Activated naive CD4-positive, alpha-beta T cell (primary cell): Measurements from ENCODE around the gene GNG14.
"Not testable (repeated sequence)": the region's sequence is repeated elsewhere in the genome, so short reads cannot be mapped to it uniquely, and the experiment has no call there.

Experiments
- DNase-seq, 4 experiments: peaks; one replicate each; lab custom pipeline; 2025; lab: John Stamatoyannopoulos, UW

Gene GNG14

DNA sequence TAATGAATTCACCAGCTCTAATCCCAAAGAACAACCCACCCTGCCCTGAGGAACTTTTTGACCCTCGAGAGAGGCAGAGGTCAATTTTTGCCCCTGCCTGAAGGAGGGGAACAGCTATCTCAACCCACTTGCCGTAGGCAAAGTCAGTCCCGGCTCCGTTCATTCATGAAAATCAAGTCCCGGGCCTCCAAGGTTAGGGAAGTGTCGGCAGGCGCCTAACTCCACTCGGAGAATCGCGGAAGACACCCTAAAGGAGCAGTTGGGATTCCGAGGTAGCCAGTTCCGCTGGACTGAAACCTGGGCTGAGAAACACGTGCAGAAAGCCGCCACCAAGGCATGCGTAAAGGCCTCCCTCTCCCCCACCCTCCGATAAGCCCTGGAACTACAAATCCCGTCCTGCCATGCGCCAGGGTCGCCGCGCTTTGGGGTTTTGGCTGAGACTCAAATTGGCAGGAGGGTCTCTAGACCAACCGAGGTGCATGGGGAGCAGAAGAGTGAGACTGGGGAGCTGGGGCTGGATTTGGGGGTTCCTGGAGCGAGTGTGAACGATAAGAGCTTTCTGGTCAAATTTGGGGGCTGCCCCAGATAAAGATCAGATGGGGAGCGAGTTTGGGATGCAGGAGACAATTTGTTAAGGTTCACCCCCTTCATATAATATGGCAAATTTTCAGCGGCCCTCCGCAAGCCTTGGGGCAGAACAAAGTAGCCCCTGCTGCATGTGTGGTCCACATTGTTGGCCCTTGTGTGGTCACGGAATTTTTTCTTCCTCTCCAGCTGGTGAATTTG is 36.0 kb downstream of the GNG14 start, which contains the start of gene TNPO2:
TNPO2 (minus strand) TSS at position 292 of the 786 bp plus-strand sequence. CDS start 2,955 bp downstream, outside the sequence.
- DNase-seq: peak; percentile 30 to 50 (median 42)

- not testable (repeated sequence) for DNase-seq
Measured at GRCh38 chr19:12725612-12726011, 37.8 kb downstream of the GNG14 start.

GRCh38 chr19:12726988-12727316 is 39.2 kb downstream of the GNG14 start:
- DNase-seq: no peak

DNA sequence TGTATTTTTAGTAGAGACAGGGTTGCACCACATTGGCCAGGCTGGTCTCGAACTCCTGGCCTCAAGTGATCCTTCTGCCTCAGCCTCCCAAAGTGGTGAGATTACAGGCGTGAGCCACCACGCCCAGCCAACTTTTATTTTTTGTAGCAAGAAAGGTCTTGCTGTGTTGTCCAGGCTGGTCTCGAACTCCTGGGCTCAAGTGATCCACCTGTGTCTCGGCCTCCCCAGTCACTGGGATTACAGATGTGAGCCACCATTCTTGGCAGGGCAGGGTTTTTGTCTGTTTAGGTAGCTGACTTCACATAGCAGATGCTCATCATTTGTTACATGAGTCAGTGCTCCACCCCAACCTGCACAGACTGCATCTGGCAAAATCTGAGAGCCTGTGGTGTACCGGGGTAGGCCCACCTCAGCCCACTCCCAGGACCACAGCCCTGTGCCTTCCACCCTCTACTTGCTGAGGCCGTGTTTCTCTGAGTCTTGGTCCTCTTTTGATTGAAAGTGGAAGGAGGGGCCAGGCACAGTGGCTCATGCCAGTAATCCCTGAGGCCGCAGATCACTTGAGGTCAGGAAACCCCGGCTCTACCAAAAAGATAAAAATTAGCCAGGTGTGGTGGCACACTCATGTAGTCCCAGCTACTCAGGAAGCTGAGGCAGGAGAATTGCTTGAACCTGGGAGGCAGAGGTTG is 40.1 kb downstream of the GNG14 start:
- no peak for DNase-seq

- DNase-seq: no peak
Measured at GRCh38 chr19:12730064-12730463, 42.3 kb downstream of the GNG14 start.

- no peak for DNase-seq
Measured at GRCh38 chr19:12731337-12731736, 43.5 kb downstream of the GNG14 start.

DNA sequence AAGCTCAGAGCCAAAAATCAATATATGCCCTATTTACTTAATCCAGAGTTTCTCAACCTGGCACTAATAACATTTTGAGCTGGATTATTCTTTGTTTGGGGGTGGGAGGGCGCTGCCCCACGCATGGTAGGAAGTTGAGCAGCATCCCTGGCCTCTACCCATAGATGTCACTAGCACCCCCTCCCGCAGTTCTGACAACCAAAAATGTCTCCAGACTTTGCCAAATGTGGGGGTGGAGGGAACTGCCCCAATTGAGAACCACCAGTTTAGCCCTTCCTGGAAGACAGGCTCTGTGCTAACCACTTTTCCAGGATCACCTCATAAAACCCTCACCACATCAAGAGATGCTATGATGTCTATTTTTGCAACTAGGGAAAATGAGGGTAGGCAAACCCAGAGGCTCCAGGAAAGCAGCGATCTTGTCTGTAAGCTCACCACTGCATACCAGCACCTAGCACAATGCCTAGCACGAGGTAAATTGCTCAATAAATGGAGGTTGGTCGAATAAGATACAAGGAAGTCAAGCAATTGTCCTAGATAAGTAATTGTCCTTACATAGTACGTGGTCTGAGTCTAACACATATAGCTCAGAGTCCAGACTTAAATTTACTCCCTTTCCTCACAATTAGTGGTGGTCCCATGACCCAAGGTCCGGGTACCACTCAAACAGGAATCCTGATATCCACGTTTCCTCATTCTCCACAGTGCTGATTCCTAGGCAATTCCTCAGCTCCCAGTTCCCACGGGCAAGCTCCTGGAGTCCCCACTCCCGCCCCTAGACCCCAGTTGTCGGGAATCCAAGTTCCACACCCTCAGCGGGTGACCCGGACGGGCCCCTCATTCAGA is 45.8 kb downstream of the GNG14 start:
- DNase-seq: peak in 1 of 4 experiments; percentile 19

DNA sequence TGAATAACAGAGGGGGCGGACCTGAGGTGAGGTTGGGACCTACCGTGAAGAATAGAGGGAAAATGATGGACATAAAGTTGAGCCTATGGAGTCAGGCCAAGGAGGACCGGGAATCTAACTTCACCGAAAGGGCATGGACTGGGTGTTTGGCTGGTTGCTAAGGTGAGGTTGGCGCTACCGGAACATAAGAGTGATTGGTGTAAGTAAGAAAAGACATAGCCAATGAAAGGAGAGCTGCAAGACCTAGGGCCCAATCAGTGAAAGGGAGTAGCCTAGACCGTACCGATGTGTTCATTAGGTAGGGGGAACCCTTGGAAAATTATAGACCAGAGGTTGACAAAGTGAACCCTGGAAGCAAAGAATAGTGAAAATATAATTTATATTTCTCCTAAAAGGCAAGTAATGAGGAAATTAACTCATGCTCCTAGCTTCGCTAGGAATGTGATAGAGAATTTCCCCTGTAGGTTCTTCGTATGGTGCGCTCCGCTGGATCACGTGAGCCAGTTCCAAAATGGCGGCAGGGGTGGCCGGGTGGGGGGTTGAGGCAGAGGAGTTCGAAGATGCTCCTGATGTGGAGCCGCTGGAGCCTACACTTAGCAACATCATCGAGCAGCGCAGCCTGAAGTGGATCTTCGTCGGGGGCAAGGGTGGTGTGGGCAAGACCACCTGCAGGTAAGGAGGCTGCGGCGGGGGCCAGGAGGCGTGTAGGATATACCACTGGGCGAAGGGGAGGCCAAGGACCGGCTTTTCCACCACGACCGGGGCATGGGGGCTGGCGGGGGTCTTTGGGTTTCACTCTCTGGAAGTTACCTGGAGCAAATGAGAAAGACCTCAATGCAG is 49.4 kb downstream of the GNG14 start, which contains the start of gene GET3:
GET3 (plus strand) TSS at position 503 of the 840 bp plus-strand sequence; CDS start at position 512, 9 bp downstream.
- DNase-seq: peak; percentile 45 to 73 (median 58)

- no peak for DNase-seq
Measured at GRCh38 chr19:12737835-12738351, 50.1 kb downstream of the GNG14 start.
